Osteoblast (primary cell): ENCODE measurements around the gene ACOT7. TPM values are rescaled to one million over a fixed set of nuclear protein-coding genes. Genes with fewer than 3 reads are reported as not detected.
"Not testable (repeated sequence)": the region's sequence is repeated elsewhere in the genome, so short reads cannot be mapped to it uniquely, and the experiment has no call there.

Experiments used
- DNase-seq: peaks from one replicate; pipeline ENCODE4 v3.0.0; 2011; ENCODE audit warnings: low spot score, mixed read lengths; ENCODE audit not compliant: insufficient read length; ENCODE audit errors: missing footprints
- H2AFZ ChIP-seq: 2 replicates; pipeline ENCODE4 v1.6.0; 2011; ENCODE audit warnings: mild to moderate bottlenecking, low read length
- H3K27ac ChIP-seq: 2 replicates; pipeline ENCODE4 v1.5.1; 2011; ENCODE audit warnings: mild to moderate bottlenecking, low read depth, low read length, moderate library complexity
- H3K27me3 ChIP-seq: 2 replicates; pipeline ENCODE4 v1.6.0; 2012; ENCODE audit warnings: mild to moderate bottlenecking, control low read depth, inconsistent platforms, low read length, moderate library complexity; ENCODE audit not compliant: insufficient read depth
- H3K36me3 ChIP-seq: 2 replicates; pipeline ENCODE4 v1.5.1; 2011; ENCODE audit warnings: mild to moderate bottlenecking, low read length, control low read depth, moderate library complexity; ENCODE audit not compliant: insufficient read depth
- H3K4me1 ChIP-seq: 2 replicates; pipeline ENCODE4 v1.5.1; 2011; ENCODE audit warnings: mild to moderate bottlenecking, low read length, control low read depth, moderate library complexity; ENCODE audit not compliant: insufficient read depth
- H3K4me2 ChIP-seq: 2 replicates; pipeline ENCODE4 v1.6.0; 2011; ENCODE audit warnings: mild to moderate bottlenecking, low read length; ENCODE audit not compliant: insufficient read depth
- H3K4me3 ChIP-seq: fragments of 200-600 bp; sonication (generic); 3 replicates; pipeline ENCODE4 v1.5.1; 2012; ENCODE audit warnings: mild to moderate bottlenecking, low read length, inconsistent platforms; ENCODE audit not compliant: insufficient read depth
- H3K79me2 ChIP-seq: 2 replicates; pipeline ENCODE4 v1.6.0; 2012; ENCODE audit warnings: mild to moderate bottlenecking, low read length, control low read depth, inconsistent platforms; ENCODE audit not compliant: insufficient read depth
- H3K9me3 ChIP-seq: 2 replicates; pipeline ENCODE4 v1.5.1; 2011; ENCODE audit warnings: low read depth, low read length, control low read depth
- H4K20me1 ChIP-seq: 2 replicates; pipeline ENCODE4 v1.6.0; 2012; ENCODE audit warnings: mild to moderate bottlenecking, low read length, control low read depth; ENCODE audit not compliant: insufficient read depth
- total RNA-seq: library from RNA; depleted of rRNA; stranded (reverse); fragments of >200 nt; gene quantifications from 2 replicates; pipeline ENCODE4 v1.2.3, GENCODE V29; 2012
- TF ChIP-seq, protein P1 (sequence below): IDR thresholded peaks from 2 replicates; pipeline ENCODE4 v1.5.1; 2011; ENCODE audit warnings: mild to moderate bottlenecking, low read depth, low read length, moderate library complexity; ENCODE audit errors: extremely low read depth

The ACOT7 gene
- total RNA-seq, 1 donor = 10.9 TPM

DNA sequence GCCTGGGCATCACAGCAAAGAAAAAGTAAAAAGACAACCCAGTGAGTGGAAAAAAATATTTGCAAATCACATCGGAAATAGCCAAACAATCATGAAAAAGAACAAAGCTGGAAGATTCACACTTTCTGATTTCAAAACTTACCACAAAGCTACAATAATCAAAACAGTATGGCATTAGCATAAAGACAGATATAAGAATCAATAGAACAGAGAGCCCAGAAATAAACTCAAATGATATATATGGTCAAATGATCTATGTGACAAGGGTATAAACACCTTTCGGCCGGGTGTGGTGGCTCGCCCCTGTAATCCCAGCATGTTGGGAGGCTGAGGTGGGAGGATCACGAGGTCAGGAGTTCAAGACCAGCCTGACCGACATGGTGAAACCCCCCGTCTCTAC lies 13.5 kb downstream of the ACOT7 start:
- H3K36me3 ChIP-seq = no peaks in the 10 kb centered on the region
- no peaks in the 10 kb centered on the region for H4K20me1 ChIP-seq
- no peaks in the 10 kb centered on the region for H3K27me3 ChIP-seq
- H3K4me2 ChIP-seq = no peak overlapping the region
- no peaks in the 10 kb centered on the region for H3K9me3 ChIP-seq
- no peak overlapping the region for H3K27ac ChIP-seq
- H3K4me3 ChIP-seq = no peak overlapping the region
- no peak for DNase-seq
- peaks cover 51% of the 10 kb centered on the region for H3K79me2 ChIP-seq
- TF ChIP-seq, protein P1, sequence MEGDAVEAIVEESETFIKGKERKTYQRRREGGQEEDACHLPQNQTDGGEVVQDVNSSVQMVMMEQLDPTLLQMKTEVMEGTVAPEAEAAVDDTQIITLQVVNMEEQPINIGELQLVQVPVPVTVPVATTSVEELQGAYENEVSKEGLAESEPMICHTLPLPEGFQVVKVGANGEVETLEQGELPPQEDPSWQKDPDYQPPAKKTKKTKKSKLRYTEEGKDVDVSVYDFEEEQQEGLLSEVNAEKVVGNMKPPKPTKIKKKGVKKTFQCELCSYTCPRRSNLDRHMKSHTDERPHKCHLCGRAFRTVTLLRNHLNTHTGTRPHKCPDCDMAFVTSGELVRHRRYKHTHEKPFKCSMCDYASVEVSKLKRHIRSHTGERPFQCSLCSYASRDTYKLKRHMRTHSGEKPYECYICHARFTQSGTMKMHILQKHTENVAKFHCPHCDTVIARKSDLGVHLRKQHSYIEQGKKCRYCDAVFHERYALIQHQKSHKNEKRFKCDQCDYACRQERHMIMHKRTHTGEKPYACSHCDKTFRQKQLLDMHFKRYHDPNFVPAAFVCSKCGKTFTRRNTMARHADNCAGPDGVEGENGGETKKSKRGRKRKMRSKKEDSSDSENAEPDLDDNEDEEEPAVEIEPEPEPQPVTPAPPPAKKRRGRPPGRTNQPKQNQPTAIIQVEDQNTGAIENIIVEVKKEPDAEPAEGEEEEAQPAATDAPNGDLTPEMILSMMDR = no peak
- no peaks in the 10 kb centered on the region for H3K4me1 ChIP-seq
- no peak overlapping the region for H2AFZ ChIP-seq

DNA sequence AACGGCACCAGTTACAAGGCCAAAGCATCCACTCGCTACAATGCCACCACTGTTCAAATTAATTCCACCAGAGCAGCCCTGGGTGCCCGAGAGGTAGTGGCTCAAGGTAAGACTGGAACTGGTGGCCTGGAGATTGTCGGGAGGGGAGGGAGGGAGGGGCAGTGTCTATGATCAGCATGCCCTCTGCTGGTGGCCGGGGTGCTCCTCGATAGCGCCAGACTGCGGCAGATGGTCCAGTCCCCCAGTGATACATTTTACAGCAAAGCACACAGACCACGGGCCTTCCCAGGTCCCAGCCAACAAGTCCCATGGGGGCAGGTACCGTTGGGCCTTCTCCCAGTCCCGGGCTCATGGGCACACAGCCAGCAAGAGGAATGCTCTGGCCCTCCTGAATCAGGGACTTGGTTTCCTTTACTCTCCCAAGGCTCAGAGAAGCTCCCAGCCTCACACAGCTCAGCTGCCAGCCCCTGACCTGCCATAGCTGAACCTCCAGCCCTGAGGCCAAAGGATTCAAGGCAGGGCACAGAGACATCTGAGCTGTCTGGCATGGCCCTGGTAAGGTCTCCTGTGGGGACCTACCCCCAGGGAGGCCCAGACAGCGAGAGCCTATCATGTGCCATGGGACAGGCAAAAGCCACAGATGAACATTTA lies 15.3 kb downstream of the ACOT7 start:
- Histone ChIP-seq H3K27me3 (no peaks in the 10 kb centered on the region), H3K27ac (no peak overlapping the region), H3K36me3 (no peaks in the 10 kb centered on the region), H2AFZ (no peak overlapping the region), H4K20me1 (peaks cover 7% of the 10 kb centered on the region), H3K9me3 (no peaks in the 10 kb centered on the region), H3K4me1 (no peaks in the 10 kb centered on the region), H3K79me2 (peaks cover 51% of the 10 kb centered on the region), H3K4me3 (no peak overlapping the region), H3K4me2 (no peak overlapping the region)
- peak; percentile 45 for DNase-seq
- TF ChIP-seq, protein P1 = no peak

DNA sequence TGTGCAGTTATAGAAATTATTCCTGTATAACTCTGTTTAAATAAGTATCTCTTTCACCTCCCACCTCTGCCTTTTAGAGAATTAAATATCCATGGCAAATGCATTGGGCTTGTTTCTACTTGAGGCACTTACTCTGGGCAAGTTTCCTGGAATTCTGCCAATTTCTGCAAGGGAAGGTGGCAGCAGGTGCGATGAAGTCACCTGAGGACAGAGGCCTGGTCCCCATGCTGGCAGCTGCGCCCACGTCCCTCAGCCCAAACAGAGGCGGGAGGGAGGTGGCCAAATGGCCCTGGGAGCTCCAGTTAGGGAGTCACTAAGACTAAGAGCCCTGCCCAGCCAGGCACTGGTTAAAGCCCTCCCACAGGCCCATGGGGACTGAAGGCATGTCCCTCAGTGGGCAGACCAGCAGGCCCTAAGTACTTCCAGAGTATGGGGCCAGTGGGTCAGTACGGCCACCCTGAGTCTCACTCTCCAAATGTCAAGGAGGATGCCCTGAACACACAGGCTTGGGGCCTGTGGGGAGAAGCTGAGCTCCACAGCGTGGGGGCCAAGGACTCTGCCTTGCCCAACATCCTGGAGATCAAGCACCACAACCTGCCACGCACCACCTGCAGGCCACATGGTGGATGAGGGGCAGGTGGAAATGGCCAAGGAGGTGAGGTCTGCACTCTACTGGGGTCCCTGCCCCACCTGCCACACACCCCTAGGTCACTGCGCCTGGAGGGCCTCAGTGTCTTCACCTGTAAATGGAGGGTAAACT lies 19.4 kb downstream of the ACOT7 start:
- Histone ChIP-seq H4K20me1 (peaks cover 7% of the 10 kb centered on the region), H2AFZ (no peak overlapping the region), H3K79me2 (peaks cover 37% of the 10 kb centered on the region), H3K9me3 (no peaks in the 10 kb centered on the region), H3K27me3 (no peaks in the 10 kb centered on the region), H3K4me2 (no peak overlapping the region), H3K36me3 (no peaks in the 10 kb centered on the region), H3K27ac (no peak overlapping the region), H3K4me1 (no peaks in the 10 kb centered on the region), H3K4me3 (no peak overlapping the region)
- peak; percentile 51 for DNase-seq
- TF ChIP-seq, protein P1 = no peak

DNA sequence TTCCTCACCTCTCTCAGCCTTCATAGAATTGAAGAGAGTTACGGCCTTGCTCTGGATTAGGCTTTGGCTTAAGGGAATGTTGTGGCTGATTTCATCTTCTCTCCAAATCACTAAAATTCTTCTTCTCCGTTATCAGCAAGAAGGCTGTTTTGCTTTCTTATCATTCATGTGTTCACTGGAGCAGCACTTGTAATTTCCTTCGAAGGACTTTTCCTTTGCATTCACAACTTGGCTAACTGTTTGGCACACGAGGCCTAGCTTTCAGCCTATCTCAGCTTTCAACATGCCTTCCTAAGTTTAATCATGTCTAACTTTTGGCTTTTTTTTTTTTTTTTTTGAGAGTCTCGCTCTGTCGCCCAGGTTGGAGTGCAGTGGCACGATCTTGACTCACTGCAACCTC lies 21.3 kb downstream of the ACOT7 start:
- H3K4me2 ChIP-seq, H3K9me3 ChIP-seq, H3K27me3 ChIP-seq, H3K4me3 ChIP-seq, H3K36me3 ChIP-seq, H2AFZ ChIP-seq, DNase-seq, H4K20me1 ChIP-seq, H3K4me1 ChIP-seq, H3K27ac ChIP-seq: not testable (repeated sequence)
- peaks cover 27% of the 10 kb centered on the region for H3K79me2 ChIP-seq
